GM12878 (cell line): Measurements from ENCODE around the gene S1PR4. TPM values are rescaled to one million over a fixed set of nuclear protein-coding genes. Genes with fewer than 3 reads are reported as not detected.

Experiments used
- CHD1 ChIP-seq: IDR thresholded peaks from 2 replicates; pipeline ENCODE4 v1.6.1; 2012; ENCODE audit warnings: low read depth, low read length, improper control_type of control experiment
- CTCF ChIP-seq, 3 experiments: IDR thresholded peaks in 2 of 3; conservative IDR thresholded peaks in 1 of 3; 2 replicates each; pipeline ENCODE4 v1.5.1; 2011; ENCODE audit warnings: low read depth in 3 of 3, low read length in 3 of 3, mild to moderate bottlenecking in 3 of 3, control low read depth in 2 of 3, moderate library complexity in 2 of 3, inconsistent platforms in 1 of 3, mixed read lengths in 1 of 3; ENCODE audit not compliant: control insufficient read depth in 2 of 3, insufficient read depth in 1 of 3; ENCODE audit errors: extremely low read depth in 1 of 3
- EZH2 ChIP-seq: IDR thresholded peaks from 2 replicates; pipeline ENCODE4 v1.6.1; 2012; ENCODE audit warnings: low read depth, mild to moderate bottlenecking, control low read depth, inconsistent platforms, low read length, borderline replicate concordance; ENCODE audit not compliant: control insufficient read depth
- MEF2A ChIP-seq: IDR thresholded peaks from 2 replicates; pipeline ENCODE4 v1.6.1; 2011; ENCODE audit warnings: low read depth, mild to moderate bottlenecking, low read length, moderate library complexity; ENCODE audit not compliant: insufficient read depth
- PAX5 ChIP-seq: IDR thresholded peaks from 2 replicates; pipeline ENCODE4 v1.6.1; 2011; ENCODE audit warnings: low read depth, low read length, borderline replicate concordance
- PBX3 ChIP-seq: IDR thresholded peaks from 2 replicates; pipeline ENCODE4 v1.6.1; 2011; ENCODE audit warnings: mild to moderate bottlenecking, low read depth, low read length, moderate library complexity; ENCODE audit not compliant: insufficient replicate concordance
- PML ChIP-seq: IDR thresholded peaks from 2 replicates; pipeline ENCODE4 v1.6.1; 2012; ENCODE audit warnings: low read length, inconsistent platforms
- PRDM15 ChIP-seq: fragments of 450-650 bp; formaldehyde crosslinking; IDR thresholded peaks from 2 replicates; pipeline ENCODE4 v1.4.0; 2020; ENCODE audit warnings: mild to moderate bottlenecking, moderate library complexity
- SMAD1 ChIP-seq: fragments of 450-650 bp; IDR thresholded peaks from 2 replicates; pipeline ENCODE4 v1.6.1; 2018; ENCODE audit warnings: mild to moderate bottlenecking, low read depth; ENCODE audit not compliant: partially characterized antibody
- SMARCA5 ChIP-seq: fragments of 450-650 bp; IDR thresholded peaks from 2 replicates; pipeline ENCODE4 v1.6.1; 2017; ENCODE audit warnings: mild to moderate bottlenecking
- SUPT20H ChIP-seq: IDR thresholded peaks from 2 replicates; pipeline ENCODE4 v1.6.1; 2011; ENCODE audit warnings: low read depth, mild to moderate bottlenecking, low read length, moderate library complexity, borderline replicate concordance; ENCODE audit not compliant: control insufficient read depth
- SUZ12 ChIP-seq: fragments of 200-600 bp; sonication (generic); IDR thresholded peaks from one replicate; pipeline ENCODE4 v1.6.1; 2018; ENCODE audit warnings: antibody characterized with exemption, mild to moderate bottlenecking; ENCODE audit not compliant: unreplicated experiment
- ZNF622 ChIP-seq: fragments of 450-650 bp; IDR thresholded peaks from 2 replicates; pipeline ENCODE4 v1.6.1; 2017; ENCODE audit warnings: mild to moderate bottlenecking, inconsistent platforms
- polyA plus RNA-seq, 11 experiments: library from polyadenylated mRNA; depleted of rRNA in 4 of 11; unstranded in 6 of 11; stranded (reverse) in 5 of 11; fragments of >200 nt; fragmentation: Nextera tagmentation in 4 of 11; fragmentation: Illumina TruSeq in 1 of 11; extraction: Ambion mirVana in 4 of 11; extraction: Trizol in 1 of 11; gene quantifications; 1 replicate in 1 of 11; 2 replicates in 10 of 11; pipeline versions ENCODE4 v1.2.1 to v1.2.3, GENCODE V29; 2011 to 2016; ENCODE audit warnings: inconsistent platforms in 2 of 11, missing spikeins in 2 of 11, low read depth in 1 of 11
- total RNA-seq, 4 experiments: library from RNA; depleted of rRNA in 3 of 4; stranded (reverse); fragments of >200 nt in 3 of 4; fragmentation: Illumina TruSeq in 1 of 4; extraction: Trizol in 1 of 4; gene quantifications; 2 replicates each; pipeline versions ENCODE4 v1.2.1 to v1.2.3, GENCODE V29; 2013 to 2021
- TF ChIP-seq, protein P1 (sequence below): fragments of 150-350 bp; IDR thresholded peaks from 2 replicates; pipeline ENCODE4 v1.6.1; 2016; ENCODE audit warnings: low read depth, low read length
- TF ChIP-seq, protein P2 (sequence below): fragments of 150-350 bp; IDR thresholded peaks from 2 replicates; pipeline ENCODE4 v1.6.1; 2014; ENCODE audit warnings: mild to moderate bottlenecking, low read depth, low read length

S1PR4 gene
- total and polyA plus RNA-seq, 10 of the 15 experiments (the other 5 are each of a cell fraction or from before 2014, with no cell fraction given): 0.19 to 57.7 (median 32.4) TPM; not detected in 1

DNA sequence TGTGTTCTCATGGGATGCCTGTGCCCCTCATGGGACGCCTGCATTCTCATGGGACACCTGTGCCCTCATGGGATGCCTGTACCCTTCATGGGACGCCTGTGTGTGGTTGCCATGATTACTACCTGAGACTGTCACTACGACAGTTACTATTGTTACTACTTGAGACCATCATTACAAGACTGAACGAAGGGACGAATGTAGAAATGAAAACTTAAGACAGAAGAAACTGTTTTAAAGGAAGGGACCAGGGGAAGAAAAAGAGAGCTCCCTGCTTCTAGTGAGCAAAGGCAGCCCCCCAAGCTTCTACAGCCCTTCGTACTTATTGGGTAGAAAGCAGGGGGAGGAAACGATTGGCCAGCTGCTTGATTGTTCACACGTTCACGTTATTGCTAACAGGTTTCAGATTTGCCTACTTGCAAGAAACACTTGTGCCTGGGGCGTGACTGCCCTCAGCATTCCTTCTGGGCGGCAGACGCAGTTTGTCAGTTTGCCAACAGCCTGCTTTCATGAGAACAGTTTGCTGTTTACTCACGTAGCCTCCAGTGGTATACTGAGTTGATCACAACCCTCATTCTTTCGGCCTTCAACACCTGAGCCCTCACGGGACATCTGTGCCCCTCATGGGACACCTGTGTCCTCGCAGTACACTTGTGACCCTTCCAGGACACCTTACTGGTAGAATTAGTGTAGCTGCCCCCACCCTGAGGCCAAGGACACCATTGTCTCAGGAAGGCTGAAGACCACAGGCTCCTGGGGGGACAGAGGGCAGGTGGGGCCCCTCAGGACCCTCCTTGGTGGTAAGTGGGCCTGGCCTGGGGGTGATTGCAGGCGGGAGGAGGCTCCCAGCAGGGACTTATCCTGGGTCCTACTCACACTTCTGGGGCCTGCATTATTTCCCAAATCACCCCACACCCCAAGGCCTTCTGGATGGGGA is 2.5 kb upstream of the S1PR4 start (continued):
- TF ChIP-seq CTCF (IDR thresholded peaks at IDR 0.05 in 2 of 3, conservative IDR thresholded peaks at IDR 0.05 in 1 of 3; ENCODE audit: control insufficient read depth in 2 of 3, extremely low read depth in 1 of 3, insufficient read depth in 1 of 3, low read depth in 3 of 3, low read length in 3 of 3): no peak
- TF ChIP-seq PBX3: no peak
- no peak for TF ChIP-seq SUPT20H
- TF ChIP-seq PRDM15 (CRISPR knock-in tag): no peak
- TF ChIP-seq SMARCA5: no peak
- no peak for TF ChIP-seq CHD1
- TF ChIP-seq ZNF622: no peak
- no peak for TF ChIP-seq EZH2
- TF ChIP-seq MEF2A: no peak
- TF ChIP-seq PML: no peak
- TF ChIP-seq, protein P1, sequence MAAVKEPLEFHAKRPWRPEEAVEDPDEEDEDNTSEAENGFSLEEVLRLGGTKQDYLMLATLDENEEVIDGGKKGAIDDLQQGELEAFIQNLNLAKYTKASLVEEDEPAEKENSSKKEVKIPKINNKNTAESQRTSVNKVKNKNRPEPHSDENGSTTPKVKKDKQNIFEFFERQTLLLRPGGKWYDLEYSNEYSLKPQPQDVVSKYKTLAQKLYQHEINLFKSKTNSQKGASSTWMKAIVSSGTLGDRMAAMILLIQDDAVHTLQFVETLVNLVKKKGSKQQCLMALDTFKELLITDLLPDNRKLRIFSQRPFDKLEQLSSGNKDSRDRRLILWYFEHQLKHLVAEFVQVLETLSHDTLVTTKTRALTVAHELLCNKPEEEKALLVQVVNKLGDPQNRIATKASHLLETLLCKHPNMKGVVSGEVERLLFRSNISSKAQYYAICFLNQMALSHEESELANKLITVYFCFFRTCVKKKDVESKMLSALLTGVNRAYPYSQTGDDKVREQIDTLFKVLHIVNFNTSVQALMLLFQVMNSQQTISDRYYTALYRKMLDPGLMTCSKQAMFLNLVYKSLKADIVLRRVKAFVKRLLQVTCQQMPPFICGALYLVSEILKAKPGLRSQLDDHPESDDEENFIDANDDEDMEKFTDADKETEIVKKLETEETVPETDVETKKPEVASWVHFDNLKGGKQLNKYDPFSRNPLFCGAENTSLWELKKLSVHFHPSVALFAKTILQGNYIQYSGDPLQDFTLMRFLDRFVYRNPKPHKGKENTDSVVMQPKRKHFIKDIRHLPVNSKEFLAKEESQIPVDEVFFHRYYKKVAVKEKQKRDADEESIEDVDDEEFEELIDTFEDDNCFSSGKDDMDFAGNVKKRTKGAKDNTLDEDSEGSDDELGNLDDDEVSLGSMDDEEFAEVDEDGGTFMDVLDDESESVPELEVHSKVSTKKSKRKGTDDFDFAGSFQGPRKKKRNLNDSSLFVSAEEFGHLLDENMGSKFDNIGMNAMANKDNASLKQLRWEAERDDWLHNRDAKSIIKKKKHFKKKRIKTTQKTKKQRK: no peak
- no peak for TF ChIP-seq SUZ12
- TF ChIP-seq, protein P2, sequence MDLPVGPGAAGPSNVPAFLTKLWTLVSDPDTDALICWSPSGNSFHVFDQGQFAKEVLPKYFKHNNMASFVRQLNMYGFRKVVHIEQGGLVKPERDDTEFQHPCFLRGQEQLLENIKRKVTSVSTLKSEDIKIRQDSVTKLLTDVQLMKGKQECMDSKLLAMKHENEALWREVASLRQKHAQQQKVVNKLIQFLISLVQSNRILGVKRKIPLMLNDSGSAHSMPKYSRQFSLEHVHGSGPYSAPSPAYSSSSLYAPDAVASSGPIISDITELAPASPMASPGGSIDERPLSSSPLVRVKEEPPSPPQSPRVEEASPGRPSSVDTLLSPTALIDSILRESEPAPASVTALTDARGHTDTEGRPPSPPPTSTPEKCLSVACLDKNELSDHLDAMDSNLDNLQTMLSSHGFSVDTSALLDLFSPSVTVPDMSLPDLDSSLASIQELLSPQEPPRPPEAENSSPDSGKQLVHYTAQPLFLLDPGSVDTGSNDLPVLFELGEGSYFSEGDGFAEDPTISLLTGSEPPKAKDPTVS: no peak
- TF ChIP-seq SMAD1: peak; percentile 50
- TF ChIP-seq PAX5: 0 out of 2 replicates have a peak, but pooled peaks have one; percentile 28
